CD4-positive, alpha-beta T cell treated with Interleukin-17A for 1 hour (primary cell): ENCODE results near the gene MARK4.

Experiments used
- DNase-seq: peaks from one replicate; pipeline ENCODE4 v3.0.0-alpha.2; 2020

MARK4 gene

GRCh38 chr19:45344621-45345505 lies 93.8 kb downstream of the MARK4 start:
- no peak for DNase-seq

- no peak for DNase-seq
These were observed 94.4 kb downstream of the MARK4 start for GRCh38 chr19:45345506-45345860.

GRCh38 chr19:45346449-45346848 lies 95.4 kb downstream of the MARK4 start:
- DNase-seq = no peak

- DNase-seq = no peak
These were observed 96.7 kb downstream of the MARK4 start for GRCh38 chr19:45347570-45348366.

- DNase-seq = no peak
These were observed 97.5 kb downstream of the MARK4 start for GRCh38 chr19:45348367-45349125.

- DNase-seq = no peak
These were observed 98.0 kb downstream of the MARK4 start for GRCh38 chr19:45349126-45349415.

GRCh38 chr19:45349430-45349941 lies 98.4 kb downstream of the MARK4 start:
- DNase-seq = no peak

GRCh38 chr19:45350477-45351058 lies 99.5 kb downstream of the MARK4 start:
- DNase-seq = no peak

- DNase-seq = no peak
These were observed 100.4 kb downstream of the MARK4 start for GRCh38 chr19:45351401-45351952.

- no peak for DNase-seq
These were observed 101.0 kb downstream of the MARK4 start for GRCh38 chr19:45352062-45352461.

- DNase-seq = no peak
These were observed 101.4 kb downstream of the MARK4 start for GRCh38 chr19:45352471-45352870.

GRCh38 chr19:45352914-45353796 lies 102.1 kb downstream of the MARK4 start:
- no peak for DNase-seq

- DNase-seq = no peak
These were observed 103.3 kb downstream of the MARK4 start for GRCh38 chr19:45354241-45354842.
